HEK293 (cell line): ENCODE measurements around the gene NPTN.

Source experiments
- CTCF ChIA-PET: fragments of 350-600 bp; formaldehyde crosslinking; extraction: SDS; loops from one replicate; lab custom pipeline; 2021; ENCODE audit warnings: antibody characterized with exemption; lab: Yijun Ruan, JAX
- POLR2A ChIA-PET: fragments of 300-600 bp; formaldehyde crosslinking; extraction: SDS; loops from one replicate; lab custom pipeline; 2020; ENCODE audit warnings: antibody characterized with exemption, inconsistent platforms; lab: Yijun Ruan, JAX
- H3K27ac ChIP-seq: fragments of 200-500 bp; sonication (Bioruptor generic); 2 replicates; pipeline ENCODE4 v1.5.1; 2014; ENCODE audit warnings: low read depth, low read length, control low read depth, inconsistent platforms; ENCODE audit errors: extremely low read depth
- H3K36me3 ChIP-seq, 2 experiments: fragments of 200-500 bp in 1 of 2; sonication (Bioruptor generic) in 1 of 2; 1 replicate in 1 of 2; 2 replicates in 1 of 2; pipeline ENCODE4 v1.5.1; 2014 to 2017; ENCODE audit warnings: inconsistent platforms in 2 of 2, low read length in 2 of 2; ENCODE audit not compliant: control insufficient read depth in 2 of 2, insufficient read depth in 1 of 2
- H3K4me1 ChIP-seq: fragments of 200-500 bp; sonication (Bioruptor generic); 2 replicates; pipeline ENCODE4 v1.5.1; 2014; ENCODE audit warnings: mild to moderate bottlenecking, low read length, inconsistent platforms; ENCODE audit not compliant: control insufficient read depth, insufficient read depth
- H3K4me3 ChIP-seq: 2 replicates; pipeline ENCODE4 v1.5.1; 2011; ENCODE audit warnings: low read depth, mild to moderate bottlenecking, control low read depth, low read length, moderate library complexity
- H3K9me3 ChIP-seq: fragments of 200-500 bp; sonication (Bioruptor generic); 2 replicates; pipeline ENCODE4 v1.5.1; 2014; ENCODE audit warnings: low read depth, low read length, inconsistent platforms; ENCODE audit not compliant: control insufficient read depth, insufficient read depth
- ATF2 ChIP-seq: fragments of 450-650 bp; formaldehyde crosslinking; IDR thresholded peaks from 2 replicates; pipeline ENCODE4 v1.5.1; 2016; ENCODE audit warnings: missing biosample characterization, missing genetic modification characterization, low read depth
- GLIS1 ChIP-seq: fragments of 450-650 bp; formaldehyde crosslinking; IDR thresholded peaks from 2 replicates; pipeline ENCODE4 v1.5.1; 2016; ENCODE audit warnings: missing biosample characterization, missing genetic modification characterization
- HOXA7 ChIP-seq: sonication (generic); formaldehyde crosslinking; IDR thresholded peaks from 2 replicates; pipeline ENCODE4 v1.8.1; 2022; ENCODE audit warnings: missing genetic modification reagents, borderline replicate concordance
- KLF10 ChIP-seq: fragments of 450-650 bp; IDR thresholded peaks from 2 replicates; pipeline ENCODE4 v1.5.1; 2018; ENCODE audit warnings: missing biosample characterization, mild to moderate bottlenecking, missing genetic modification characterization
- KLF7 ChIP-seq: fragments of 450-650 bp; formaldehyde crosslinking; IDR thresholded peaks from 2 replicates; pipeline ENCODE4 v1.5.1; 2016; ENCODE audit warnings: missing biosample characterization, missing genetic modification characterization, borderline replicate concordance
- MYNN ChIP-seq: fragments of 450-650 bp; formaldehyde crosslinking; IDR thresholded peaks from 2 replicates; pipeline ENCODE4 v1.5.1; 2016; ENCODE audit warnings: missing biosample characterization, missing genetic modification characterization, borderline replicate concordance
- PRDM1 ChIP-seq: fragments of 450-650 bp; formaldehyde crosslinking; IDR thresholded peaks from 2 replicates; pipeline ENCODE4; 2016; ENCODE audit warnings: missing biosample characterization, missing genetic modification characterization
- SP2 ChIP-seq: fragments of 450-650 bp; formaldehyde crosslinking; IDR thresholded peaks from 2 replicates; pipeline ENCODE4 v1.5.1; 2016; ENCODE audit warnings: missing biosample characterization, missing genetic modification characterization
- TRIM28 ChIP-seq: IDR thresholded peaks from 2 replicates; pipeline ENCODE4 v1.6.1; 2011; ENCODE audit warnings: low read length, control low read depth, borderline replicate concordance
- ZBTB7A ChIP-seq: fragments of 450-650 bp; formaldehyde crosslinking; IDR thresholded peaks from 2 replicates; pipeline ENCODE4 v1.5.1; 2016; ENCODE audit warnings: low read depth, missing biosample characterization, missing genetic modification characterization
- ZFP37 ChIP-seq: fragments of 450-650 bp; formaldehyde crosslinking; IDR thresholded peaks from 2 replicates; pipeline ENCODE4 v1.5.1; 2016; ENCODE audit warnings: missing biosample characterization, missing genetic modification characterization
- ZNF2 ChIP-seq: fragments of 450-650 bp; formaldehyde crosslinking; IDR thresholded peaks from 2 replicates; pipeline ENCODE4 v1.5.1; 2016; ENCODE audit warnings: missing biosample characterization, missing genetic modification characterization
- ZNF37A ChIP-seq: fragments of 450-650 bp; IDR thresholded peaks from 2 replicates; pipeline ENCODE4 v1.5.1; 2018; ENCODE audit warnings: missing biosample characterization, missing genetic modification characterization
- ZNF518A ChIP-seq: fragments of 450-650 bp; formaldehyde crosslinking; conservative IDR thresholded peaks from 2 replicates; pipeline ENCODE4 v1.5.1; 2016; ENCODE audit warnings: low read depth, missing biosample characterization, missing genetic modification characterization
- ZNF600 ChIP-seq: fragments of 450-650 bp; formaldehyde crosslinking; IDR thresholded peaks from 2 replicates; pipeline ENCODE4 v1.5.1; 2016; ENCODE audit warnings: missing biosample characterization, missing genetic modification characterization
- ZNF629 ChIP-seq: fragments of 450-650 bp; formaldehyde crosslinking; IDR thresholded peaks from 2 replicates; pipeline ENCODE4 v1.5.1; 2017; ENCODE audit warnings: missing biosample characterization, missing genetic modification characterization
- ZNF76 ChIP-seq: fragments of 450-650 bp; formaldehyde crosslinking; IDR thresholded peaks from 2 replicates; pipeline ENCODE4; 2016; ENCODE audit warnings: low read depth, missing biosample characterization, missing genetic modification characterization, borderline replicate concordance
- ZNF768 ChIP-seq: fragments of 450-650 bp; formaldehyde crosslinking; IDR thresholded peaks from 2 replicates; pipeline ENCODE4 v1.5.1; 2018; ENCODE audit warnings: missing biosample characterization, mild to moderate bottlenecking, missing genetic modification characterization
- ZNF777 ChIP-seq: fragments of 450-650 bp; formaldehyde crosslinking; IDR thresholded peaks from 2 replicates; pipeline ENCODE4 v1.5.1; 2017; ENCODE audit warnings: missing biosample characterization, missing genetic modification characterization, borderline replicate concordance
- ZSCAN5A ChIP-seq: fragments of 450-650 bp; formaldehyde crosslinking; IDR thresholded peaks from 2 replicates; pipeline ENCODE4 v1.5.1; 2016; ENCODE audit warnings: missing biosample characterization, missing genetic modification characterization

The NPTN gene

GRCh38 chr15:73608941-73609340 is 24.2 kb downstream of the NPTN start:
- Histone ChIP-seq H3K27ac (no peak overlapping the region), H3K9me3 (no peaks in the 10 kb centered on the region), H3K36me3 (peaks cover 0 to 8% of the 10 kb centered on the region in 2 experiments; a peak in 1 of 3 replicates), H3K4me1 (peaks cover 12% of the 10 kb centered on the region), H3K4me3 (no peak overlapping the region)
- ChIA-PET POLR2A (no interaction called here), CTCF (interaction anchor here (0.7 to 1.5 kb wide), 2 partner anchors 11 to 28 kb away, joined by 3 to 8 read pairs; no protein-coding TSS in a partner anchor)
- TF ChIP-seq ZNF600 (tag by site-specific recombination) (0 out of 2 replicates have a peak, but pooled peaks have one; percentile 43), GLIS1 (no peak), PRDM1 (tag by site-specific recombination) (peak; percentile 93), ZNF76 (no peak)

GRCh38 chr15:73608475-73608874 is 24.7 kb downstream of the NPTN start:
- Histone ChIP-seq H3K27ac (no peak overlapping the region), H3K4me1 (peaks cover 12% of the 10 kb centered on the region), H3K36me3 (peaks cover 0 to 8% of the 10 kb centered on the region in 2 experiments; a peak in 1 of 3 replicates), H3K4me3 (no peak overlapping the region), H3K9me3 (no peaks in the 10 kb centered on the region)
- CTCF ChIA-PET, result interaction anchor here (0.7 to 1.5 kb wide), 4 partner anchors 28 to 337 kb away, joined by 3 to 8 read pairs (median 4); no protein-coding TSS in a partner anchor
- no peak for TF ChIP-seq ZSCAN5A (tag by site-specific recombination)
- TF ChIP-seq SP2 (tag by site-specific recombination), result no peak
- no peak for TF ChIP-seq KLF10 (tag by site-specific recombination)
- TF ChIP-seq ZNF37A, result no peak
- TF ChIP-seq GLIS1, result no peak
- POLR2A ChIA-PET, result no interaction called here

GRCh38 chr15:73607843-73608242 is 25.3 kb downstream of the NPTN start:
- H3K4me1 ChIP-seq, result peaks cover 12% of the 10 kb centered on the region
- no peak overlapping the region for H3K4me3 ChIP-seq
- peaks cover 0 to 8% of the 10 kb centered on the region in 2 experiments; a peak in 1 of 3 replicates for H3K36me3 ChIP-seq
- CTCF ChIA-PET, result interaction anchor here (0.6 to 2.5 kb wide), 12 partner anchors 11 to 367 kb away, joined by 3 to 8 read pairs (median 4); no protein-coding TSS in a partner anchor
- POLR2A ChIA-PET, result interaction anchor here (0.9 to 1.9 kb wide), 2 partner anchors 24 to 28 kb away, joined by 3 to 5 read pairs; no protein-coding TSS in a partner anchor
- no peak overlapping the region for H3K27ac ChIP-seq
- H3K9me3 ChIP-seq, result no peaks in the 10 kb centered on the region
- TF ChIP-seq TRIM28, result no peak
- TF ChIP-seq ATF2 (tag by site-specific recombination), result no peak
- TF ChIP-seq KLF7 (tag by site-specific recombination), result no peak
- TF ChIP-seq ZBTB7A, result no peak

GRCh38 chr15:73607405-73607804 is 25.8 kb downstream of the NPTN start:
- no peak overlapping the region for H3K27ac ChIP-seq
- H3K9me3 ChIP-seq, result no peaks in the 10 kb centered on the region
- no peak overlapping the region for H3K4me3 ChIP-seq
- ChIA-PET CTCF (interaction anchor here (0.6 to 2.5 kb wide), 14 partner anchors 10 to 367 kb away, joined by 3 to 8 read pairs (median 4); no protein-coding TSS in a partner anchor), POLR2A (interaction anchor here (0.9 to 1.9 kb wide), 4 partner anchors 13 to 29 kb away, joined by 3 to 5 read pairs (median 4); partner anchors contain the start of gene NPTN)
- H3K4me1 ChIP-seq, result peaks cover 14% of the 10 kb centered on the region
- peaks cover 0 to 8% of the 10 kb centered on the region in 2 experiments; a peak in 1 of 3 replicates for H3K36me3 ChIP-seq
- TF ChIP-seq ZNF2 (no peak), MYNN (tag by site-specific recombination) (no peak), ZNF518A (tag by site-specific recombination) (no peak), ZNF768 (tag by site-specific recombination) (no peak), ZNF629 (tag by site-specific recombination) (no peak), ZNF777 (no peak), ZFP37 (no peak), HOXA7 (no peak)
